Prostate gland (tissue), 2 donors: ENCODE results near the gene GFPT2.

Experiments used
- POLR2AphosphoS5 ChIP-seq: sonication (generic); formaldehyde crosslinking; IDR thresholded peaks from one replicate; pipeline ENCODE4 v1.6.1; 2017; ENCODE audit warnings: antibody characterized with exemption
- TF ChIP-seq, protein P1 (sequence below), 4 experiments: fragments of 200-600 bp in 2 of 4; fragments of 450-650 bp in 2 of 4; sonication (generic) in 2 of 4; IDR thresholded peaks; 1 replicate in 3 of 4; 2 replicates in 1 of 4; pipeline ENCODE4 v1.5.1; 2016 to 2019; ENCODE audit warnings: antibody characterized with exemption in 4 of 4, mild to moderate bottlenecking in 2 of 4, moderate library complexity in 2 of 4

DNA sequence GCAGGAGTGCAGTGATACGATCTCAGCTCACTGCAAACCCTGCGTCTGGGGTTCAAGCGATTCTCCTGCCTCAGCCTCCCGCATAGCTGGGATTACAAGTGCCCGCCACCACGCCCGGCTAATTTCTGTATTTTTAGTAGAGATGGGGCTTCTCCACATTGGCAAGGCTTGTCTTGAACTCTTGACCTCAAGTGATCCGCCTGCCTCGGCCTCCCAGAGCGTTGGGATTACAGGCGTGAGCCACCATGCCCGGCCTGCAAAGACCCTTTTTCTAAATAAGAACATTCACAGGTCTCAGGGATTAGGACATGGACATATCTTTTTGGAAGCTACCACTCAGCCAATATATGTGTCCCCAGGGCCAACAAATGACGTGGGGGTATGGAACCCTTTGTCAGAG is 49.6 kb upstream of the GFPT2 start:
- TF ChIP-seq, protein P1, sequence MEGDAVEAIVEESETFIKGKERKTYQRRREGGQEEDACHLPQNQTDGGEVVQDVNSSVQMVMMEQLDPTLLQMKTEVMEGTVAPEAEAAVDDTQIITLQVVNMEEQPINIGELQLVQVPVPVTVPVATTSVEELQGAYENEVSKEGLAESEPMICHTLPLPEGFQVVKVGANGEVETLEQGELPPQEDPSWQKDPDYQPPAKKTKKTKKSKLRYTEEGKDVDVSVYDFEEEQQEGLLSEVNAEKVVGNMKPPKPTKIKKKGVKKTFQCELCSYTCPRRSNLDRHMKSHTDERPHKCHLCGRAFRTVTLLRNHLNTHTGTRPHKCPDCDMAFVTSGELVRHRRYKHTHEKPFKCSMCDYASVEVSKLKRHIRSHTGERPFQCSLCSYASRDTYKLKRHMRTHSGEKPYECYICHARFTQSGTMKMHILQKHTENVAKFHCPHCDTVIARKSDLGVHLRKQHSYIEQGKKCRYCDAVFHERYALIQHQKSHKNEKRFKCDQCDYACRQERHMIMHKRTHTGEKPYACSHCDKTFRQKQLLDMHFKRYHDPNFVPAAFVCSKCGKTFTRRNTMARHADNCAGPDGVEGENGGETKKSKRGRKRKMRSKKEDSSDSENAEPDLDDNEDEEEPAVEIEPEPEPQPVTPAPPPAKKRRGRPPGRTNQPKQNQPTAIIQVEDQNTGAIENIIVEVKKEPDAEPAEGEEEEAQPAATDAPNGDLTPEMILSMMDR (IDR thresholded peaks at IDR 0.05) = no peak
- no peak for TF ChIP-seq POLR2AphosphoS5
